Measurements from ENCODE around the gene DCST2.

- TF ChIP-seq CTCF (conservative IDR thresholded peaks at IDR 0.05; ENCODE audit: low read depth, low read length), result no peak
- TF ChIP-seq EZH2 (IDR thresholded peaks at IDR 0.05; ENCODE audit: borderline replicate concordance, low read depth, low read length, poor library complexity, severe bottlenecking), result no peak
These were observed 4.4 kb upstream of the DCST2 start for GRCh38 chr1:155037851-155038441.
